Measurements from ENCODE around the gene SERF2.
A peak's percentile ranks its signal among the peaks of the same experiment; 100 is the strongest.

GRCh38 chr15:43791993-43792760, at the start of gene SERF2:
- TF ChIP-seq POLR2A (IDR thresholded peaks at IDR 0.05; ENCODE audit: low read depth, low read length) (peak; percentile 98), STAT1 (conservative IDR thresholded peaks at IDR 0.05) (no peak), BRCA1 (IDR thresholded peaks at IDR 0.05; ENCODE audit: low read depth, low read length) (no peak), RFX5 (IDR thresholded peaks at IDR 0.05; ENCODE audit: low read depth, low read length) (no peak), USF1 (IDR thresholded peaks at IDR 0.05; ENCODE audit: borderline replicate concordance, extremely low read length, insufficient read depth, low read depth, low read length) (peak; percentile 99), RBBP5 (conservative IDR thresholded peaks at IDR 0.05) (no peak), PML (IDR thresholded peaks at IDR 0.05; ENCODE audit: low read length) (peak; percentile 88; the same call in 1 of the 2 replicates), MAX (IDR thresholded peaks at IDR 0.05; ENCODE audit: low read depth, low read length) (peak; percentile 94), YY1 (IDR thresholded peaks at IDR 0.05; ENCODE audit: low read depth, low read length) (peak; percentile 89), ESRRA (IDR thresholded peaks at IDR 0.05; ENCODE audit: low read length) (no peak), CBFB (IDR thresholded peaks at IDR 0.05; ENCODE audit: low read depth) (peak; percentile 14; the same call in 1 of the 2 replicates)
- TF ChIP-seq, protein P1, sequence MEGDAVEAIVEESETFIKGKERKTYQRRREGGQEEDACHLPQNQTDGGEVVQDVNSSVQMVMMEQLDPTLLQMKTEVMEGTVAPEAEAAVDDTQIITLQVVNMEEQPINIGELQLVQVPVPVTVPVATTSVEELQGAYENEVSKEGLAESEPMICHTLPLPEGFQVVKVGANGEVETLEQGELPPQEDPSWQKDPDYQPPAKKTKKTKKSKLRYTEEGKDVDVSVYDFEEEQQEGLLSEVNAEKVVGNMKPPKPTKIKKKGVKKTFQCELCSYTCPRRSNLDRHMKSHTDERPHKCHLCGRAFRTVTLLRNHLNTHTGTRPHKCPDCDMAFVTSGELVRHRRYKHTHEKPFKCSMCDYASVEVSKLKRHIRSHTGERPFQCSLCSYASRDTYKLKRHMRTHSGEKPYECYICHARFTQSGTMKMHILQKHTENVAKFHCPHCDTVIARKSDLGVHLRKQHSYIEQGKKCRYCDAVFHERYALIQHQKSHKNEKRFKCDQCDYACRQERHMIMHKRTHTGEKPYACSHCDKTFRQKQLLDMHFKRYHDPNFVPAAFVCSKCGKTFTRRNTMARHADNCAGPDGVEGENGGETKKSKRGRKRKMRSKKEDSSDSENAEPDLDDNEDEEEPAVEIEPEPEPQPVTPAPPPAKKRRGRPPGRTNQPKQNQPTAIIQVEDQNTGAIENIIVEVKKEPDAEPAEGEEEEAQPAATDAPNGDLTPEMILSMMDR (IDR thresholded peaks at IDR 0.05 in 2 of 3, conservative IDR thresholded peaks at IDR 0.05 in 1 of 3; ENCODE audit: control insufficient read depth in 2 of 3, extremely low read depth in 1 of 3, insufficient read depth in 1 of 3, low read depth in 3 of 3, low read length in 3 of 3) = no peak
